Vagina (tissue), 2 donors: ENCODE data around the gene CD4.

Experiments used
- POLR2A ChIP-seq, 2 donors: fragments of 450-650 bp; IDR thresholded peaks; one replicate each; pipeline ENCODE4 v1.6.1; 2017; ENCODE audit warnings: antibody characterized with exemption in 2 of 2, mild to moderate bottlenecking in 2 of 2, moderate library complexity in 2 of 2
- TF ChIP-seq, protein P1 (sequence below), 3 experiments: fragments of 450-650 bp in 2 of 3; fragments of 200-600 bp in 1 of 3; sonication (generic) in 1 of 3; IDR thresholded peaks; one replicate each; pipeline ENCODE4 v1.5.1; 2017 to 2019; ENCODE audit warnings: antibody characterized with exemption in 3 of 3, mild to moderate bottlenecking in 2 of 3, moderate library complexity in 2 of 3

DNA sequence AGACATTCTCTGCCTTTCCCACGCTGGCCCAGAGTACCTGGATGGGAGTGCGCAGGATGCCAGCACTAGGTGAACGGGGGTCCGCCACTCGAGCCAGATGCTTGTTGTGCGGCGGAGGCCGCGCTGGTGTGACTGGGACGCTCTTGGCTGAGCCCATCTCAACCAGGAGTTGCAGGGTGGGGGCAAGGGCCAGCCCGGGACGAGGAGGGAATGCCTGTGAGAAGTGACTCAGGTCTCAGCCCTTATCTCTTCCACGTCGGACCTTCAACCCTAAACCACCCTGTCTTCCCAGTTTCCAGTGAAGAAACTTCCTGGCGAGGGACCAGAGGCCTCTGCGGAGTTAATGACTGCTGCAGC is 61.4 kb downstream of the CD4 start:
- no peak for TF ChIP-seq POLR2A (IDR thresholded peaks at IDR 0.05)
- TF ChIP-seq, protein P1, sequence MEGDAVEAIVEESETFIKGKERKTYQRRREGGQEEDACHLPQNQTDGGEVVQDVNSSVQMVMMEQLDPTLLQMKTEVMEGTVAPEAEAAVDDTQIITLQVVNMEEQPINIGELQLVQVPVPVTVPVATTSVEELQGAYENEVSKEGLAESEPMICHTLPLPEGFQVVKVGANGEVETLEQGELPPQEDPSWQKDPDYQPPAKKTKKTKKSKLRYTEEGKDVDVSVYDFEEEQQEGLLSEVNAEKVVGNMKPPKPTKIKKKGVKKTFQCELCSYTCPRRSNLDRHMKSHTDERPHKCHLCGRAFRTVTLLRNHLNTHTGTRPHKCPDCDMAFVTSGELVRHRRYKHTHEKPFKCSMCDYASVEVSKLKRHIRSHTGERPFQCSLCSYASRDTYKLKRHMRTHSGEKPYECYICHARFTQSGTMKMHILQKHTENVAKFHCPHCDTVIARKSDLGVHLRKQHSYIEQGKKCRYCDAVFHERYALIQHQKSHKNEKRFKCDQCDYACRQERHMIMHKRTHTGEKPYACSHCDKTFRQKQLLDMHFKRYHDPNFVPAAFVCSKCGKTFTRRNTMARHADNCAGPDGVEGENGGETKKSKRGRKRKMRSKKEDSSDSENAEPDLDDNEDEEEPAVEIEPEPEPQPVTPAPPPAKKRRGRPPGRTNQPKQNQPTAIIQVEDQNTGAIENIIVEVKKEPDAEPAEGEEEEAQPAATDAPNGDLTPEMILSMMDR (IDR thresholded peaks at IDR 0.05): no peak
